Nephron progenitor cell (in vitro differentiated cells): ENCODE measurements around the gene CRELD2.

Experiments used
- DNase-seq: peaks from one replicate; pipeline ENCODE4 v3.0.0; 2021
- H3K27ac Mint-ChIP-seq: 2 replicates; pipeline ENCODE4 v1.8.0; 2021; ENCODE audit warnings: mild to moderate bottlenecking, moderate library complexity, mixed read lengths
- H3K27me3 Mint-ChIP-seq: 2 replicates; pipeline ENCODE4 v1.8.0; 2021; ENCODE audit warnings: mild to moderate bottlenecking, low read depth, mixed read lengths; ENCODE audit not compliant: poor library complexity
- H3K36me3 Mint-ChIP-seq: 2 replicates; pipeline ENCODE4 v1.8.0; 2021; ENCODE audit warnings: low read depth, mixed read lengths
- H3K4me1 Mint-ChIP-seq: 2 replicates; pipeline ENCODE4 v1.8.0; 2021; ENCODE audit warnings: mixed read lengths
- H3K4me3 Mint-ChIP-seq: 2 replicates; pipeline ENCODE4 v1.8.0; 2021; ENCODE audit warnings: mild to moderate bottlenecking, moderate library complexity, mixed read lengths
- H3K9me3 Mint-ChIP-seq: 2 replicates; pipeline ENCODE4 v1.8.0; 2021; ENCODE audit warnings: mild to moderate bottlenecking, moderate library complexity, mixed read lengths
- CTCF ChIP-seq: fragments of 200-600 bp; sonication (generic); IDR thresholded peaks from 2 replicates; pipeline ENCODE4 v1.5.0; 2021; ENCODE audit warnings: antibody characterized with exemption

Gene CRELD2

GRCh38 chr22:49917974-49918910 is at the start of gene CRELD2, which contains the start of gene ALG12:
TSS of gene CRELD2 (plus strand) at chr22:49918634. CDS start at chr22:49918770, 136 bp downstream.
TSS of gene ALG12 (minus strand) at chr22:49918438. CDS start at chr22:49913765, 4,673 bp downstream.
- TF ChIP-seq CTCF = no peak
- Mint-ChIP-seq H3K27me3 (no peaks in the 10 kb centered on the region), H3K27ac (no peak within 1 kb of the TSS), H3K9me3 (no peaks in the 10 kb centered on the region), H3K4me1 (peaks cover 15% of the 10 kb centered on the region), H3K36me3 (no peaks in the 10 kb centered on the region), H3K4me3 (peak within 1 kb of the TSS; percentile 88)
- peak; percentile 98 for DNase-seq

- Mint-ChIP-seq H3K9me3 (peaks cover 88% of the 10 kb centered on the region), H3K27ac (no peak overlapping the region)
- DNase-seq = no peak
Observed at GRCh38 chr22:49869086-49869830, 49.2 kb upstream of the CRELD2 start.

GRCh38 chr22:49869845-49870712 is 48.4 kb upstream of the CRELD2 start:
- Mint-ChIP-seq H3K9me3 (peaks cover 86% of the 10 kb centered on the region), H3K36me3 (peaks cover 89% of the 10 kb centered on the region), H3K27ac (no peak overlapping the region), H3K27me3 (peaks cover 5% of the 10 kb centered on the region), H3K4me3 (peak overlapping the region; percentile 8), H3K4me1 (no peaks in the 10 kb centered on the region)
- TF ChIP-seq CTCF = no peak
- DNase-seq = no peak

More at GRCh38 chr22:49869086-49869830, 49.2 kb upstream of the CRELD2 start:
- no peak overlapping the region for H3K4me3 Mint-ChIP-seq
- H3K27me3 Mint-ChIP-seq = peaks cover 5% of the 10 kb centered on the region
- no peaks in the 10 kb centered on the region for H3K4me1 Mint-ChIP-seq
- H3K36me3 Mint-ChIP-seq = peaks cover 90% of the 10 kb centered on the region
- TF ChIP-seq CTCF = no peak

GRCh38 chr22:49871482-49871881 is 47.0 kb upstream of the CRELD2 start:
- Mint-ChIP-seq H3K4me3 (no peak overlapping the region), H3K27me3 (peaks cover 5% of the 10 kb centered on the region), H3K27ac (no peak overlapping the region), H3K36me3 (peaks cover 89% of the 10 kb centered on the region), H3K9me3 (peaks cover 86% of the 10 kb centered on the region), H3K4me1 (no peaks in the 10 kb centered on the region)
- TF ChIP-seq CTCF = no peak
- DNase-seq = no peak

GRCh38 chr22:49872347-49872746 is 46.1 kb upstream of the CRELD2 start:
- no peak for DNase-seq
- H3K27me3 Mint-ChIP-seq = peaks cover 5% of the 10 kb centered on the region
- H3K4me1 Mint-ChIP-seq = no peaks in the 10 kb centered on the region
- no peak for TF ChIP-seq CTCF
- peaks cover 88% of the 10 kb centered on the region for H3K36me3 Mint-ChIP-seq
- H3K27ac Mint-ChIP-seq = no peak overlapping the region
- H3K4me3 Mint-ChIP-seq = no peak overlapping the region
- H3K9me3 Mint-ChIP-seq = peaks cover 84% of the 10 kb centered on the region
